HUES64 (cell line): Measurements from ENCODE around the gene HSD11B1L.
A peak's percentile ranks its signal among the peaks of the same experiment; 100 is the strongest.
"Not testable (repeated sequence)": the region's sequence is repeated elsewhere in the genome, so short reads cannot be mapped to it uniquely, and the experiment has no call there.

ENCODE experiments used
- H3K27ac ChIP-seq: 2 replicates; pipeline ENCODE4 v1.7.0; 2013; ENCODE audit warnings: low read depth, low read length, inconsistent platforms
- H3K27me3 ChIP-seq: 2 replicates; pipeline ENCODE4 v1.6.1; 2013; ENCODE audit warnings: mild to moderate bottlenecking, low read length; ENCODE audit not compliant: insufficient read depth
- H3K36me3 ChIP-seq: 2 replicates; pipeline ENCODE4 v1.6.1; 2013; ENCODE audit warnings: mild to moderate bottlenecking, low read length; ENCODE audit not compliant: insufficient read depth
- H3K4me1 ChIP-seq: 2 replicates; pipeline ENCODE4 v1.6.1; 2013; ENCODE audit warnings: mild to moderate bottlenecking, low read length, moderate library complexity; ENCODE audit not compliant: insufficient read depth
- H3K4me3 ChIP-seq: 2 replicates; pipeline ENCODE4 v1.5.1; 2013; ENCODE audit warnings: mild to moderate bottlenecking, low read length, moderate library complexity
- H3K9ac ChIP-seq: 2 replicates; pipeline ENCODE4 v1.6.1; 2013; ENCODE audit warnings: mild to moderate bottlenecking, low read depth, low read length
- H3K9me3 ChIP-seq: 2 replicates; pipeline ENCODE4 v1.6.1; 2013; ENCODE audit warnings: low read depth, low read length; ENCODE audit not compliant: insufficient read depth
- WGBS: fragments of 150-250, 120-280 bp; methylation state at CpG from one replicate; pipeline ENCODE4 v1.1.7; 2013; ENCODE audit warnings: missing lambda C conversion rate; 5-methylcytosine and 5-hydroxymethylcytosine counted together

Gene HSD11B1L

GRCh38 chr19:5695649-5696195 lies 14.9 kb downstream of the HSD11B1L start:
- Histone ChIP-seq H3K27me3 (no peaks in the 10 kb centered on the region), H3K4me1 (no peaks in the 10 kb centered on the region), H3K27ac (no peak overlapping the region), H3K4me3 (no peak overlapping the region), H3K9ac (no peak overlapping the region), H3K9me3 (no peaks in the 10 kb centered on the region), H3K36me3 (peaks cover 88% of the 10 kb centered on the region)
- WGBS, result 95% methylated on average over 28 of the region's 28 CpGs

- no peak overlapping the region for H3K27ac ChIP-seq
Measured at GRCh38 chr19:5696196-5697021, 15.6 kb downstream of the HSD11B1L start.

GRCh38 chr19:5697022-5697889 lies 16.4 kb downstream of the HSD11B1L start:
- H3K4me1 ChIP-seq, result no peaks in the 10 kb centered on the region
- no peak overlapping the region for H3K9ac ChIP-seq
- peaks cover 81% of the 10 kb centered on the region for H3K36me3 ChIP-seq
- H3K27me3 ChIP-seq, result no peaks in the 10 kb centered on the region
- 87% methylated on average over 25 of the region's 25 CpGs for WGBS
- no peak overlapping the region for H3K4me3 ChIP-seq
- 0 out of 2 replicates have a peak overlapping the region, but pooled peaks have one; percentile 52 for H3K27ac ChIP-seq
- H3K9me3 ChIP-seq, result no peaks in the 10 kb centered on the region

More at GRCh38 chr19:5696196-5697021, 15.6 kb downstream of the HSD11B1L start:
- H3K4me3 ChIP-seq, result no peak overlapping the region
- no peaks in the 10 kb centered on the region for H3K9me3 ChIP-seq
- H3K27me3 ChIP-seq, result no peaks in the 10 kb centered on the region
- 93% methylated on average over 42 of the region's 42 CpGs for WGBS
- H3K36me3 ChIP-seq, result peaks cover 89% of the 10 kb centered on the region
- no peaks in the 10 kb centered on the region for H3K4me1 ChIP-seq
- no peak overlapping the region for H3K9ac ChIP-seq

GRCh38 chr19:5697890-5698634 lies 17.2 kb downstream of the HSD11B1L start:
- no peaks in the 10 kb centered on the region for H3K9me3 ChIP-seq
- H3K4me3 ChIP-seq, result no peak overlapping the region
- H3K27ac ChIP-seq, result 0 out of 2 replicates have a peak overlapping the region, but pooled peaks have one; percentile 19
- no peak overlapping the region for H3K9ac ChIP-seq
- H3K4me1 ChIP-seq, result no peaks in the 10 kb centered on the region
- H3K27me3 ChIP-seq, result no peaks in the 10 kb centered on the region
- peaks cover 73% of the 10 kb centered on the region for H3K36me3 ChIP-seq
- WGBS, result 91% methylated on average over 30 of the region's 30 CpGs

GRCh38 chr19:5698635-5699422 lies 18.0 kb downstream of the HSD11B1L start:
- WGBS, result 96% methylated on average over 38 of the region's 38 CpGs
- Histone ChIP-seq H3K36me3 (peaks cover 73% of the 10 kb centered on the region), H3K4me1 (no peaks in the 10 kb centered on the region), H3K9ac (no peak overlapping the region), H3K4me3 (no peak overlapping the region), H3K27ac (no peak overlapping the region), H3K27me3 (no peaks in the 10 kb centered on the region), H3K9me3 (no peaks in the 10 kb centered on the region)

GRCh38 chr19:5700455-5701092 lies 19.7 kb downstream of the HSD11B1L start:
- 96% methylated on average over 22 of the region's 22 CpGs for WGBS
- peaks cover 73% of the 10 kb centered on the region for H3K36me3 ChIP-seq
- no peak overlapping the region for H3K27ac ChIP-seq
- H3K9me3 ChIP-seq, result no peaks in the 10 kb centered on the region
- H3K4me3 ChIP-seq, result no peak overlapping the region
- H3K27me3 ChIP-seq, result no peaks in the 10 kb centered on the region
- H3K9ac ChIP-seq, result no peak overlapping the region
- H3K4me1 ChIP-seq, result no peaks in the 10 kb centered on the region

GRCh38 chr19:5702053-5702410 lies 21.2 kb downstream of the HSD11B1L start:
- peaks cover 73% of the 10 kb centered on the region for H3K36me3 ChIP-seq
- not testable (repeated sequence) for H3K27me3 ChIP-seq, H3K4me1 ChIP-seq, H3K4me3 ChIP-seq, H3K9me3 ChIP-seq, H3K9ac ChIP-seq, H3K27ac ChIP-seq
- WGBS, result 93% methylated on average over 20 of the region's 28 CpGs

GRCh38 chr19:5703819-5704818 lies 23.3 kb downstream of the HSD11B1L start:
- Histone ChIP-seq H3K9me3 (no peaks in the 10 kb centered on the region), H3K9ac (no peak overlapping the region), H3K36me3 (peaks cover 78% of the 10 kb centered on the region), H3K4me1 (no peaks in the 10 kb centered on the region), H3K27ac (no peak overlapping the region), H3K27me3 (no peaks in the 10 kb centered on the region), H3K4me3 (no peak overlapping the region)
- 97% methylated on average over 40 of the region's 40 CpGs for WGBS

GRCh38 chr19:5705552-5705951 lies 24.7 kb downstream of the HSD11B1L start:
- WGBS, result 91% methylated on average over 16 of the region's 16 CpGs

More at GRCh38 chr19:5705552-5705951, 24.7 kb downstream of the HSD11B1L start:
- Histone ChIP-seq H3K9ac (no peak overlapping the region), H3K9me3 (no peaks in the 10 kb centered on the region), H3K27ac (no peak overlapping the region), H3K27me3 (no peaks in the 10 kb centered on the region), H3K4me3 (no peak overlapping the region), H3K36me3 (peaks cover 78% of the 10 kb centered on the region), H3K4me1 (no peaks in the 10 kb centered on the region)
